Activated T-helper 2 cell treated with anti-CD3 and anti-CD28 coated beads, Interferon-gamma antibody, Interleukin-2, Interleukin-4, amounts not matched to agents 10 μg/mL and 5 μg/mL and 100 μg/mL, durations not matched to agents 14 hours and 24 hours and 36 hours (primary cell): ENCODE results near the gene FOXA2. TPM values are rescaled to one million over a fixed set of nuclear protein-coding genes. Genes with fewer than 3 reads are reported as not detected.

ENCODE experiments used
- DNase-seq: peaks from one replicate; pipeline ENCODE4 v3.0.0; 2021; ENCODE audit warnings: low spot score
- H3K27ac Mint-ChIP-seq: one replicate; pipeline ENCODE4 v1.8.0; 2021; ENCODE audit warnings: mixed read lengths
- H3K27me3 Mint-ChIP-seq: one replicate; pipeline ENCODE4 v1.8.0; 2021; ENCODE audit warnings: low read depth, mixed read lengths
- H3K36me3 Mint-ChIP-seq: one replicate; pipeline ENCODE4 v1.8.0; 2021; ENCODE audit warnings: low read depth, mixed read lengths
- H3K4me1 Mint-ChIP-seq: one replicate; pipeline ENCODE4 v1.8.0; 2021; ENCODE audit warnings: low read depth, mixed read lengths
- H3K4me3 Mint-ChIP-seq: one replicate; pipeline ENCODE4 v1.8.0; 2021; ENCODE audit warnings: low read depth, mild to moderate bottlenecking, moderate library complexity, mixed read lengths
- H3K9me3 Mint-ChIP-seq: one replicate; pipeline ENCODE4 v1.8.0; 2021; ENCODE audit warnings: mixed read lengths
- intact Hi-C: fragments of 100-400 bp; cut with micrococcal nuclease; formaldehyde crosslinking; loops from one replicate; pipeline ENCODE4 v1.15.1; 2023
- total RNA-seq: library from RNA; stranded (reverse); gene quantifications from 2 replicates; pipeline ENCODE4 v1.2.3, GENCODE V29; 2022

FOXA2 gene
- total RNA-seq = not detected in 2 replicates

DNA sequence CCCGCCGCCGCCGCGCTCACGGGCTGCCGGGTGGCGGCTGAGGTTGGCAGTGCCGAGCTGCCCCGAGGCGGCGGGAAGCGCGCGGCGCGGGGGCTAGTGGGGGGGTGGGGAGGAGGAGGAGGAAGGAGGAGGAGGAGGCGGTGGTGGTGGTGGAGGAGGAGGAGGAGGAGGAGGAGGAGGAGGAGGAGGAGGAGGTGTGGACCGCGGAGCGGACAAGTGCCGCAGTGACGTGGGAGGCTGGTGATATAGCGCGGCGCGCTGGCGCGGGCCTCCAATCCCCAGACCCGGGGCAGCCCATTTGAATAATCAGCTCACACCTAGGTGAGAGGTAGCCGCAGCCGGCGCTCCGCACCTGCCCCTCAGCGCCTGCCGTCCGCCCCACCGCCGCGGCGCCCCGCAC, at the start of gene FOXA2:
TSS of gene FOXA2 (minus strand) at position 51 of the 400 bp plus-strand sequence. CDS start 294 bp downstream, outside the sequence.
- H3K4me1 Mint-ChIP-seq = no peaks in the 10 kb centered on the region
- no peaks in the 10 kb centered on the region for H3K9me3 Mint-ChIP-seq
- no peak within 1 kb of the TSS for H3K27ac Mint-ChIP-seq
- peaks cover 67% of the 10 kb centered on the region for H3K27me3 Mint-ChIP-seq
- intact Hi-C loops = loop anchor here (5.0 kb wide), 1 partner anchor 1482 kb away; no protein-coding TSS in a partner anchor
- no peak within 1 kb of the TSS for H3K4me3 Mint-ChIP-seq
- no peak for DNase-seq
- no peaks in the 10 kb centered on the region for H3K36me3 Mint-ChIP-seq

DNA sequence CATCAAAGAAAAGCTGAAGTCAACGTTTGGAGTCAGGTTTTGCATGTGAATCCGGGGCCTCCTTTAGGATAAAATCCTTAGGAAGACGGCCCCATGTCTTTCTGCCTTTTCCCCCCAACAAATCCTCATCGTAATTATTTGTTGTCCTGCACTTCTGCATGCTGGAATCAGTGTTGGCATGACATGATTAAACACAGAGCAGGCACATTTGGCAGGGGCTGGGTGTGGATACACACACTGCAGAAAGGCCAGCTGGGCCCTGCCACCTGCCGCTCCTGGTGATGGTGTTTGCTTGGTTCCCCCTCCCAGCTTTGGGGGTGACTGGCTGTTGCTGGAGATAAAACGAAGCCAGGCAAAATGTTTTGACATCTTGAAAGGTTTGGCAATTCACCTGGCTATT, 46.3 kb upstream of the FOXA2 start:
- DNase-seq = no peak
- H3K4me3 Mint-ChIP-seq = no peak overlapping the region
- no peaks in the 10 kb centered on the region for H3K27me3 Mint-ChIP-seq
- H3K4me1 Mint-ChIP-seq = no peaks in the 10 kb centered on the region
- H3K9me3 Mint-ChIP-seq = no peaks in the 10 kb centered on the region
- intact Hi-C loops = no loop called here
- H3K27ac Mint-ChIP-seq = no peak overlapping the region
- no peaks in the 10 kb centered on the region for H3K36me3 Mint-ChIP-seq

DNA sequence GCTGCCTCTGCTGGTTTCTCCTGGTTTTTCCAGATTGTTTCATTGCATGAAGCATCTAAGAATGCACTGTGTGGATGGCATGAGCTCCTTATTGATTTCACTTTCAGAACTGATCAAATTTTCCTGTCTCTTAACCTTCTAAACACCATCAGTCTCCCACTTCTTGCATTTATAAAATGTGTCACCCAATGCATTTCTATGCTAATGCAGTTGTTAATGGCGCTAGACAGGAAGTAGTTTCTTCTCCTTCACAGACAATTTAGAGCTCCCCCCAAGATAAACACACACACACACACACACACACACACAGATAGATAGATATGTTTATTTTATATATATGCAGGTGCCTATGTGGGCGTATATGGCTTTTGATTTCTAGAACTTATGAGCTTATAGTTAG, 45.6 kb upstream of the FOXA2 start:
- Mint-ChIP-seq H3K36me3 (no peaks in the 10 kb centered on the region), H3K27ac (no peak overlapping the region), H3K4me3 (no peak overlapping the region), H3K27me3 (no peaks in the 10 kb centered on the region), H3K9me3 (no peaks in the 10 kb centered on the region), H3K4me1 (no peaks in the 10 kb centered on the region)
- no peak for DNase-seq
- intact Hi-C loops = no loop called here

DNA sequence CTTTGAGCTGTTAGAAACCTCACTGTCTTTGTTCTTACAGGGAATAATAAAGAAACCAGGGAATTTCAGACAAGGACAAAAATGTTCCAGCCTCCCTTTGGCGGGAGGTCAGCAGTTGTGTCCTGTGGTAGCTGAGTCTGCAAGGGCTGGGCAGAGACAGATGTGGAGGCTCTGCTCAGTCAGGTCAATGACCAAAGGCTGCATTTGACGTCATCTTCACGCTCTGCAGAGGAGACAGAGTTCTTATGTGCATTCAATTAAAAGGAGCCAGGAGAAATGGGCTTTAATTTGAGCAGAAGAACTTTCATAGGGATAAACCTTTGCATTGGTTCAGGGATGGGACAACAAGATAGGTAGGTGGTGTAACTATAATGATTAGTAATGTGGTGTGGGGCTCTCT, 45.1 kb upstream of the FOXA2 start:
- no peaks in the 10 kb centered on the region for H3K9me3 Mint-ChIP-seq
- no peak for DNase-seq
- intact Hi-C loops = no loop called here
- no peak overlapping the region for H3K4me3 Mint-ChIP-seq
- H3K27ac Mint-ChIP-seq = no peak overlapping the region
- no peaks in the 10 kb centered on the region for H3K27me3 Mint-ChIP-seq
- H3K4me1 Mint-ChIP-seq = no peaks in the 10 kb centered on the region
- no peaks in the 10 kb centered on the region for H3K36me3 Mint-ChIP-seq

DNA sequence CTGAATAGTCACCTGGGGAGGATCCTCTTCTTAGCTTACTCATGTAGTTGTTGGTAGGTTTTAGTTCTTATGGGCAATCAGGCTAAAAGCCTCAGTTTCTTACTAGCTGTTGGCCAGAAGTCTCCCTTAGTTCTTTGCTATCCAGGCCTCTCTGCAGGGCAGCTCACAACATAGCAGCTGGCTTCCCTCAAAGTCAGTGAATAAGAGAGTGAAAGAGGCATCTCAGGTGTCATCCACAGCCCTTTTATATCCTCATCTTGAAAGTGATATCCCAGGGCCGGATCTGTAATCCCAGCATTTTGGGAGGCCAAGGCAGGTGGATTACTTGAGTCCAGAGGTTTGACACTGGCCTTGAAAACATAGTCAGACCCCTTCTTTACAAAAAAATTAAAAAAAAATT, 42.1 kb upstream of the FOXA2 start:
- H3K4me3 Mint-ChIP-seq = no peak overlapping the region
- no peaks in the 10 kb centered on the region for H3K27me3 Mint-ChIP-seq
- no peaks in the 10 kb centered on the region for H3K36me3 Mint-ChIP-seq
- H3K4me1 Mint-ChIP-seq = no peaks in the 10 kb centered on the region
- H3K9me3 Mint-ChIP-seq = no peaks in the 10 kb centered on the region
- no peak overlapping the region for H3K27ac Mint-ChIP-seq
- no peak for DNase-seq
- intact Hi-C loops = no loop called here

DNA sequence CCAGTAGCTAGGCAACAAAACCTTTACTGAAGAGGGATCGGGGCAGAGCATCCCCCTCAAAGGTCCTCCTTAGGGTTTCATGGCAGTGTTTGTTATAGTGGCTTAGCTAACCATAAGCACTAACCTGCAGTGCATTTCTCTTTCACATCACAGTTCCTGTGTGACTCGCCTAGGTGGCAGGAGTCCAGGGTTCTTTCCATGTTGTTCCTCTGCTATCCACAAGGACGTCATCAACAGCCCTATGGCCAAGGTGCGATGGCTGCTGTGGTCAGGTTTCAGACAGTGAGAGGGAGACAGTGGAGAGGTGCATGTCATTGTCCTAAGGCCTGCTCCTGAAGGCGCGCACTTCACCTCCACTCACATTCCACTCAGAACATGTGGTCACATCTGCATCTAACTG, 38.8 kb upstream of the FOXA2 start:
- H3K4me1 Mint-ChIP-seq = no peaks in the 10 kb centered on the region
- intact Hi-C loops = no loop called here
- H3K27ac Mint-ChIP-seq = no peak overlapping the region
- H3K27me3 Mint-ChIP-seq = no peaks in the 10 kb centered on the region
- DNase-seq = no peak
- no peaks in the 10 kb centered on the region for H3K36me3 Mint-ChIP-seq
- H3K4me3 Mint-ChIP-seq = no peak overlapping the region
- no peaks in the 10 kb centered on the region for H3K9me3 Mint-ChIP-seq

DNA sequence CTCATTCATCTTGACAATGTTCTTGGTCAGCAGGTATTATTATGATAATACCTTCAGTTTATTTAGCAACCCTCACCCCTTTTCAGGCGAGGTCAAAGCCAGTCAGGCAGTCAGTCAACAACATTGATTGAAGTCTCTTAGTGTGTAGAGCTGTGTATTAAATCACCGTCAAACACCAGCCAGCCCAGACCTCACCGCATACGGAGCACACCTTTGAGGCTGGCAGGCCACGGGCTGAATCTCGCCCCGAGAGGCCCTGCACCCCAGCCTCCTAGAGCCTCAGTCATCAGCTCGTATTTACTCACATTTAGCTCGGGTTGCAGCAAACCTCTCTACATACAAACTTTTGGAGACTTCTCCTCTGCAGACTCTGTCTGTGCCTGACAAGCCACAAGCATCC, 36.0 kb upstream of the FOXA2 start:
- H3K9me3 Mint-ChIP-seq = no peaks in the 10 kb centered on the region
- intact Hi-C loops = no loop called here
- H3K4me3 Mint-ChIP-seq = no peak overlapping the region
- no peaks in the 10 kb centered on the region for H3K27me3 Mint-ChIP-seq
- no peak overlapping the region for H3K27ac Mint-ChIP-seq
- no peaks in the 10 kb centered on the region for H3K4me1 Mint-ChIP-seq
- no peaks in the 10 kb centered on the region for H3K36me3 Mint-ChIP-seq
- no peak for DNase-seq

DNA sequence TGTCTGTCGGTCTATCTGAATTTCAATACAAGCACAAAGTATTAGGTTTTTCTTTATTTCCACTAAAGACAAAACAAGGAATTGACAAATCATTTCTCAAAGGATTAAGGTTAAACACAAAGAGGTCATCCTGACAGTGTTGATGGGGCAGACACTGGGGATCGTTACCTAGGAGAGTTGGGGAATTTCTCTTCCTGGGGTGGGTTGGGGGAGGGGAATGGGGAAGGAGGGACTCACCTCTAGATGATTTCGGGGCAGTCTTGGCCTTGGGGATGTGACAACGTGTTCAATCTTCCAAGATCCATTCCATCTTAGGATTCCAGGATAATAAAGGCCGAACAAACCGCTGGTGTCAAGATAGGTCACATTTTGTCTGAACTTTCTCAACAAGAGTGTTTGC, 35.4 kb upstream of the FOXA2 start:
- no peaks in the 10 kb centered on the region for H3K27me3 Mint-ChIP-seq
- intact Hi-C loops = no loop called here
- H3K4me1 Mint-ChIP-seq = no peaks in the 10 kb centered on the region
- H3K4me3 Mint-ChIP-seq = no peak overlapping the region
- no peak for DNase-seq
- no peaks in the 10 kb centered on the region for H3K36me3 Mint-ChIP-seq
- H3K9me3 Mint-ChIP-seq = no peaks in the 10 kb centered on the region
- H3K27ac Mint-ChIP-seq = no peak overlapping the region

DNA sequence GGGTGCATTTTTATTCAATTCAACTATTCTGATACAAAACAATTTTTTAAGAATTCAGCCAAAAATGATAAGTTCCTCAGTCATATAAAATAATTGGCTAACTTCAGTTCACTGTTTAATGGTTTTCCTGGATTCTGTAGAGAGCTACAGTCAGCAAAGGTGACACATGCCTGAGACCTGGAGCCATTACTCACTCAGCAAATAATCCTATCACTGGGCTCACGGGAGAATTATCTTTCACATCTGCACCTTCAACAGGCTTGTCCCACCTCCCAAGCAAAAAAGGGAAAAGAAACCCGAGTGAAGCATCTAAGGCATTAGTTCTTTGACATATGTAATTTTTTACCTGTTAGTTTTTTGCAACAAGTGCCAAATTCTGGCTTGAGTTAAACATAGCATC, 34.9 kb upstream of the FOXA2 start:
- intact Hi-C loops = no loop called here
- H3K4me3 Mint-ChIP-seq = no peak overlapping the region
- no peak overlapping the region for H3K27ac Mint-ChIP-seq
- DNase-seq = no peak
- H3K27me3 Mint-ChIP-seq = no peaks in the 10 kb centered on the region
- H3K4me1 Mint-ChIP-seq = no peaks in the 10 kb centered on the region
- no peaks in the 10 kb centered on the region for H3K9me3 Mint-ChIP-seq
- H3K36me3 Mint-ChIP-seq = no peaks in the 10 kb centered on the region

DNA sequence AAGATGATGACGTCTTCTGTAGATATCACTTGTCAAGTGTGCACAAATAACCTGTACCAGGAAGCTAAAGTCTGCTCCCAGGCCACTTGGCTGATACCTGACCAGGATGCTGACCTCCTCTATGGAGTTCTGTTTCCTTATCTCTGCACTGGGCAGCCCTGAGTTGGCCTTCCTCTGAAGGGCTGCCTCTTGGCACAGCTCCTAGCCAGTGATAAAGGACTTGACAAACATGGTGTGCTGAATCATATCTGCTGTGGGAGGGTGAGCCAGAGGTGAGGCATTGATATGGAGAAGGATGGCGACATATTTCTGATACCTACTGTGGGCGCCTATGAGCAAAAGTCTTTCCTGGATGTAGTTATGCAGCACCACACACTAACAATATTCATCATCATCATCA, 32.8 kb upstream of the FOXA2 start:
- intact Hi-C loops = no loop called here
- Mint-ChIP-seq H3K4me1 (no peaks in the 10 kb centered on the region), H3K36me3 (no peaks in the 10 kb centered on the region), H3K27me3 (no peaks in the 10 kb centered on the region), H3K27ac (no peak overlapping the region), H3K9me3 (no peaks in the 10 kb centered on the region), H3K4me3 (no peak overlapping the region)
- no peak for DNase-seq

DNA sequence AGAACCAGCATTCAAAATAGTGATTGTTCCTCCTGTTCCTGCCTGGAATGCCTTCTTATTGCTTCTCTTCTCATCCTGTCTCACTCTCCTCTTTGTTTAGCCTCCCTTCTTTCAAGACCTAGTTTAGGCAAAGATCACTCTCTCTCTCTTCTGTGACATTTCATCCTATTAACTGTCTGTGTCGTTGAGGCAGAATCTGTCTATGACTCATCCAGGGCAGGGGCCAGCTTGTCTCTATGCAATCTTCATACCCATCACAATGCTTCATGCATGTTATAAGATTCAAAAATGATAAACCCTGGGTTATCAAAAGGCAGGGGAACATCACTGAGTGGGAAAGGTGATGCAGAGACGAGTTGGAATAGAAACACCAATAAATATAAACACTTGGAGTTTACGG, 32.2 kb upstream of the FOXA2 start:
- no peaks in the 10 kb centered on the region for H3K9me3 Mint-ChIP-seq
- H3K27ac Mint-ChIP-seq = no peak overlapping the region
- no peak overlapping the region for H3K4me3 Mint-ChIP-seq

DNA sequence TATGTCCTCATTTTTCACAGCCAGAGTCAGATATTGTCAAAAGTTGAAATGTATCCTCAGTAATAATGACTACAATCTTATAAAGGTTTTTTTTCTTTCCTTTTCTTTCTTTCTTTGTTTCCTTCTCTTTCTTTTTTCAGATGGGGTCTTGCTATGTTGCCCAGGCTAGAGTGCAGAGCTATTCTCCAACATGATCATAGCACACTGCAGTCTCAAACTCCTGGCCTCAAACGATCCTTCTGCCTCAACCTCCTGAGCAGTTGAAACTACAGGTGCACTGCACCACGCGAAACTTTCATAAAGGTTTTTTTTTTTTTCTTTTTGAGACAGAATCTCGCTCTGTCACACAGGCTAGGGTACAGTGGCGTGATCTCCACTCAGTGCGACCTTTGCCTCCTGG, 31.1 kb upstream of the FOXA2 start:
- no peak overlapping the region for H3K4me3 Mint-ChIP-seq
- no peak for DNase-seq
- H3K36me3 Mint-ChIP-seq = no peaks in the 10 kb centered on the region
- H3K4me1 Mint-ChIP-seq = no peaks in the 10 kb centered on the region
- intact Hi-C loops = no loop called here
- H3K9me3 Mint-ChIP-seq = no peaks in the 10 kb centered on the region
- no peaks in the 10 kb centered on the region for H3K27me3 Mint-ChIP-seq
- no peak overlapping the region for H3K27ac Mint-ChIP-seq

More for the DNA sequence above, 32.2 kb upstream of the FOXA2 start:
- Mint-ChIP-seq H3K4me1 (no peaks in the 10 kb centered on the region), H3K36me3 (no peaks in the 10 kb centered on the region), H3K27me3 (no peaks in the 10 kb centered on the region)
- DNase-seq = no peak
- intact Hi-C loops = no loop called here

DNA sequence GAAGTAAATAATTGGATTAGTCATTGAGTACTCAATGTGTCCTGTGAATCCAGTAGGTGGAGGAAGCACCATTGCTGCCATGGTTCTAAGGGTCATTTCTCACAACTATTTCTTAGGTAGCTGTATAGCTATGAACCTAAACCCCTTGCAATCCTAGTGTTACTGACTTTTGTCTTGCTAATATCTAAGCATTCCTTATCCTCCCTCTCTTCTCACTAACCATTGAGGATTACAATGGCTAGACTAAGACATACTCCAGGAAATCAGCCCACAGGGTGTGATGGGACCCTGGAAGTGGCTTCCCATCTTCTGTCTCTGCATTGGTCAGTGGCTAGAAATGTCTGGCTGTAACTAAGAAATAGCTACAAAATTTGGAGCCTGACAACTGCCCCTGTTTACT, 27.3 kb upstream of the FOXA2 start:
- intact Hi-C loops = no loop called here
- Mint-ChIP-seq H3K4me3 (no peak overlapping the region), H3K27me3 (no peaks in the 10 kb centered on the region), H3K4me1 (no peaks in the 10 kb centered on the region), H3K27ac (no peak overlapping the region), H3K9me3 (no peaks in the 10 kb centered on the region), H3K36me3 (no peaks in the 10 kb centered on the region)
- DNase-seq = no peak

DNA sequence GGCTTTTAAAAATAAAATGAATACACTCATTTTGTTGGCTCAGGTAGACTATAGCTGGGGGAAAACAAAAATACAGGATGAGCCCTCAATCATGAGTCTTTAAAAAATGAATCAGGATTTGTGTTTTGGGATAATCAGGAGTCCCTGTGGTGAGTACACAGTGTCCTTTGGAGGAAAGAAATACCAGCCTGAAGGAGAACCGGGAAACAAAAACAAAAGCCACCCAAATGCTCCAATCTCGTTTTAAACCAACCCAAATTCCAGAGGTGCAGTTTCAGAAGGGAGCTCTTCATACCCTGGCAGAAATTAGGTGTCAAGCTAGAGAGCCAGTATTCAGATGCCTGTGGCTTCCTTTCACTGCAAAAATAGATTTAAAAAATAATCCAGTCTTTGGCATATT, 23.3 kb upstream of the FOXA2 start:
- Mint-ChIP-seq H3K27me3 (no peaks in the 10 kb centered on the region), H3K4me1 (no peaks in the 10 kb centered on the region), H3K4me3 (no peak overlapping the region), H3K36me3 (no peaks in the 10 kb centered on the region), H3K27ac (no peak overlapping the region), H3K9me3 (no peaks in the 10 kb centered on the region)
- no peak for DNase-seq
- intact Hi-C loops = no loop called here
